ENCODE data around the gene IKZF1.

Gene IKZF1

GRCh38 chr7:50262916-50263690 is 41.4 kb upstream of the IKZF1 start:
- Histone ChIP-seq H3K4me3 (ENCODE audit: low read length, poor library complexity, severe bottlenecking) (peak overlapping the region; percentile 14), H3K27me3 (ENCODE audit: insufficient read depth, low read length, poor library complexity, severe bottlenecking) (no peaks in the 10 kb centered on the region), H3K4me1 (ENCODE audit: insufficient read depth, low read length, poor library complexity, severe bottlenecking) (peaks cover 84% of the 10 kb centered on the region), H3F3A (ENCODE audit: low read depth) (peaks cover 19% of the 10 kb centered on the region), H3K79me2 (ENCODE audit: insufficient read depth, low read length) (no peaks in the 10 kb centered on the region), H2AFZ (ENCODE audit: low read length) (peak overlapping the region; percentile 60; the same call in 1 of the 2 replicates), H3K9me3 (ENCODE audit: insufficient read depth, low read depth, low read length) (no peaks in the 10 kb centered on the region), H3K9me2 (replicated peaks; ENCODE audit: low read depth, low read length) (no peaks in the 10 kb centered on the region), H4K20me1 (ENCODE audit: insufficient read depth, low read length, poor library complexity, severe bottlenecking) (no peaks in the 10 kb centered on the region), H3K36me3 (ENCODE audit: insufficient read depth, low read length) (no peaks in the 10 kb centered on the region), H3K4me2 (ENCODE audit: low read depth, low read length, poor library complexity, severe bottlenecking) (peak overlapping the region; percentile 46), H3K9ac (ENCODE audit: low read depth, low read length, poor library complexity, severe bottlenecking) (peak overlapping the region; percentile 91)
- no peak for TF ChIP-seq EZH2phosphoT487 (IDR thresholded peaks at IDR 0.05; ENCODE audit: borderline replicate concordance)
- TF ChIP-seq CTCF (conservative IDR thresholded peaks at IDR 0.05; ENCODE audit: low read length), result no peak

- Histone ChIP-seq H3K9me3 (ENCODE audit: insufficient read depth, low read depth, low read length) (no peaks in the 10 kb centered on the region), H3K4me2 (ENCODE audit: low read depth, low read length, poor library complexity, severe bottlenecking) (peak overlapping the region; percentile 92), H3K9ac (ENCODE audit: low read depth, low read length, poor library complexity, severe bottlenecking) (peak overlapping the region; percentile 91)
These were observed 39.6 kb upstream of the IKZF1 start for GRCh38 chr7:50264908-50265307.

DNA sequence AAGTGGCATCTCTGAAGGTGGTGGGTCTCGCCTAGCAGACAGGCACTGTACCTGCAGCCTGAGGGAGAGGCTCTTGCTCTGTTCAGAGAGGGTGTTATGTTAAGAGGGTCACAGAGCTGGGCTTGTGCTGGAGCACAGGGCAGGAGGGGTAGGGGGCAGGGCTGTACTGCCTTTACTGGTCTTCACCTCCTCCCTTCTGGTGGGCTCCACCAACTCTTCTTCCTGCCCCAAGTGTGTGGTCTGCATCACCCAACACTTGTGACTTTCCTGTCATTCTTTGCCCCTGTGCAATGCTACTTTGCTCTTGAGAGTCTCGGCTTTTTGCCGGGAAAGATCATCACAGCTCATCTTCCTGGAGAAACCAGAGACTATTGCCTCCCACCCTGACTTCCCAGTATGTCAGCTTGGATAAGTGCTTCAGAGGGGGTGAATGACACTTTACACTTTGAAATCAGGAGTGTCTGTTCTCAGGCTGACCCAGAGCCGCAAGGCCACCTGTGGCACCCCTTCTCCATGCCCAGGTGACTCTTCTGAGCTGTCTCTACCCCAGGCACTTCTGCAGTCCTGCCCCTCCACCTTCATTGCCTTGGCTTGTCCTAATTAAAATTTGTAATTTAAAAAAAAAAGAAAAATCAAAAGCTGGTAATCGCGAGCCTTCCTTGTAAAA is 38.4 kb upstream of the IKZF1 start:
- Histone ChIP-seq H3K4me1 (ENCODE audit: insufficient read depth, low read length, poor library complexity, severe bottlenecking) (peaks cover 85% of the 10 kb centered on the region), H3K4me3 (ENCODE audit: low read length, poor library complexity, severe bottlenecking) (peak overlapping the region; percentile 69), H3K79me2 (ENCODE audit: insufficient read depth, low read length) (no peaks in the 10 kb centered on the region), H3K4me2 (ENCODE audit: low read depth, low read length, poor library complexity, severe bottlenecking) (peak overlapping the region; percentile 92), H3K27me3 (ENCODE audit: insufficient read depth, low read length, poor library complexity, severe bottlenecking) (no peaks in the 10 kb centered on the region), H4K20me1 (ENCODE audit: insufficient read depth, low read length, poor library complexity, severe bottlenecking) (no peaks in the 10 kb centered on the region), H2AFZ (ENCODE audit: low read length) (no peak overlapping the region), H3K9me2 (replicated peaks; ENCODE audit: low read depth, low read length) (no peaks in the 10 kb centered on the region), H3F3A (ENCODE audit: low read depth) (peaks cover 26% of the 10 kb centered on the region), H3K9ac (ENCODE audit: low read depth, low read length, poor library complexity, severe bottlenecking) (peak overlapping the region; percentile 91), H3K9me3 (ENCODE audit: insufficient read depth, low read depth, low read length) (0 out of 2 replicates have a peak, but pooled peaks cover 4% of the 10 kb centered on the region), H3K36me3 (ENCODE audit: insufficient read depth, low read length) (no peaks in the 10 kb centered on the region)
- TF ChIP-seq CTCF (conservative IDR thresholded peaks at IDR 0.05; ENCODE audit: low read length) (no peak), EZH2phosphoT487 (IDR thresholded peaks at IDR 0.05; ENCODE audit: borderline replicate concordance) (no peak)

More at GRCh38 chr7:50264908-50265307, 39.6 kb upstream of the IKZF1 start:
- Histone ChIP-seq H3K79me2 (ENCODE audit: insufficient read depth, low read length) (no peaks in the 10 kb centered on the region), H3K27me3 (ENCODE audit: insufficient read depth, low read length, poor library complexity, severe bottlenecking) (no peaks in the 10 kb centered on the region), H3K36me3 (ENCODE audit: insufficient read depth, low read length) (no peaks in the 10 kb centered on the region), H2AFZ (ENCODE audit: low read length) (peak overlapping the region; percentile 60), H3K4me3 (ENCODE audit: low read length, poor library complexity, severe bottlenecking) (no peak overlapping the region), H4K20me1 (ENCODE audit: insufficient read depth, low read length, poor library complexity, severe bottlenecking) (no peaks in the 10 kb centered on the region), H3K9me2 (replicated peaks; ENCODE audit: low read depth, low read length) (no peaks in the 10 kb centered on the region), H3K4me1 (ENCODE audit: insufficient read depth, low read length, poor library complexity, severe bottlenecking) (peaks cover 97% of the 10 kb centered on the region), H3F3A (ENCODE audit: low read depth) (peaks cover 26% of the 10 kb centered on the region)
- TF ChIP-seq CTCF (conservative IDR thresholded peaks at IDR 0.05; ENCODE audit: low read length) (no peak), EZH2phosphoT487 (IDR thresholded peaks at IDR 0.05; ENCODE audit: borderline replicate concordance) (no peak)

Data from Loucy (cell line).